Astrocyte of the cerebellum (primary cell): ENCODE data around the gene NPDC1.

Experiments used
- DNase-seq: peaks from one replicate; pipeline ENCODE4 v3.0.0-alpha.2; 2011; ENCODE audit warnings: low read depth
- H3K4me3 ChIP-seq: 2 replicates; pipeline ENCODE4 v1.5.1; 2011; ENCODE audit warnings: mild to moderate bottlenecking, low read depth, low read length, moderate library complexity
- CTCF ChIP-seq: IDR thresholded peaks from 2 replicates; pipeline ENCODE4 v1.5.1; 2012; ENCODE audit warnings: low read length, low read depth, moderate library complexity, mild to moderate bottlenecking; ENCODE audit errors: missing control alignments
- in situ Hi-C: cut with HindIII; loops from 2 replicates; pipeline ENCODE4 v1.10.0; 2017; ENCODE audit warnings: low sequenced_read_pairs

NPDC1 gene

GRCh38 chr9:137074657-137075274 lies 28.8 kb upstream of the NPDC1 start:
- no peak for DNase-seq
- TF ChIP-seq CTCF, result no peak
- in situ Hi-C loops, result no loop called here
- no peak overlapping the region for H3K4me3 ChIP-seq

GRCh38 chr9:137073992-137074399 lies 28.0 kb upstream of the NPDC1 start:
- H3K4me3 ChIP-seq, result no peak overlapping the region
- no peak for TF ChIP-seq CTCF
- in situ Hi-C loops, result no loop called here
- no peak for DNase-seq

GRCh38 chr9:137071282-137071681 lies 25.3 kb upstream of the NPDC1 start:
- DNase-seq, result no peak
- no peak overlapping the region for H3K4me3 ChIP-seq
- in situ Hi-C loops, result no loop called here
- no peak for TF ChIP-seq CTCF

GRCh38 chr9:137070906-137071275 lies 24.9 kb upstream of the NPDC1 start:
- no peak for DNase-seq
- in situ Hi-C loops, result no loop called here
- H3K4me3 ChIP-seq, result peak overlapping the region; percentile 33
- peak; percentile 38 for TF ChIP-seq CTCF

GRCh38 chr9:137070201-137070905 lies 24.4 kb upstream of the NPDC1 start, which contains the start of gene SAPCD2:
Gene SAPCD2, minus strand, starts transcription at chr9:137070557. Its CDS starts 97 bp downstream, at chr9:137070460.
- TF ChIP-seq CTCF, result no peak
- in situ Hi-C loops, result no loop called here
- DNase-seq, result peak; percentile 40
- peak within 1 kb of the TSS; percentile 33 for H3K4me3 ChIP-seq

- in situ Hi-C loops, result no loop called here
These were observed 23.6 kb upstream of the NPDC1 start for GRCh38 chr9:137069508-137070091.

More at GRCh38 chr9:137069508-137070091, 23.6 kb upstream of the NPDC1 start:
- no peak for DNase-seq
- H3K4me3 ChIP-seq, result peak overlapping the region; percentile 16
- no peak for TF ChIP-seq CTCF
